Medulla oblongata (tissue), 1 donor: Measurements from ENCODE around the gene CCDC174.

Experiments
- DNase-seq: peaks from one replicate; pipeline ENCODE4 v3.0.0-alpha.2; 2015; ENCODE audit errors: extremely low spot score

Gene CCDC174

GRCh38 chr3:14625443-14625842 lies 26.1 kb upstream of the CCDC174 start:
- no peak for DNase-seq

DNA sequence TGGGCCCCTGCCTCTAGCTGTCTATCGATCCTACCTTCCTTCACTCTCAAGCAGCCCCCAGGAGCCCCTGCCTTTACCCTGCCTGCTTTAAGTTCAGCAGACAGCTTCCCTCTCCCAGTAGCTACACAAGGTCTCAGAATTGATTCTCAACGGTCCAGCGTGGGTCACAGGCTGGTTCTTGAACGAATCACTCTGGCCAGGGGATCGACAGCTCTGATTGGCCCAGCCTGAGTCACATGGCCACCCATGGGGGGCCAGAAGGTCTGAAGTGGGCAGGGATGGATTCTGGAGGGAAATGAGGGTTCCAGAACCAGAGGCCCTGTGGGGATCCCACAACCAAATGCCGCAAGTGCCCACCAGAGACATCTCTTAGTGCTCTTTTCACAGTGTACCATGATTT lies 23.7 kb upstream of the CCDC174 start:
- DNase-seq, result no peak

DNA sequence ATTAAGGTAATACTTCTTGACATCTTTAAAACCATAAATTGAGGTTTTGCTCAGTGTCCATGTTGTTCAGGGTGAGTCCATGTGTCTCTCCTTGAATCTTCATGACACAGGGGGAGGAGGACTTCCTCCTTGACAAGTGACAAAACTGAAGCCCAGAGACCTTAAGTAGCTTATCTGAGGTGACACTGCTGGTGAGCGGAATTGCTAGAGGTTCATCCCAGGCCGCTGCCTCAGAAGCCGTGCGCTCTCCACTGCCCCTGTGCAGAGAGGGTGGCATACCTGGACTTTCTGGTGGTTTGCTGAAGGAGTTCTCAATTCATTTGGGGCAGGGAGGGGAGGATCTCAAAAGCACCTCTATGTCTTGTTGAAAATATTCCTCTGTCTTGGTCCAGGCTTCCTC lies 23.2 kb upstream of the CCDC174 start:
- no peak for DNase-seq

- DNase-seq, result no peak
Observed at GRCh38 chr3:14630404-14631100, 21.0 kb upstream of the CCDC174 start.

DNA sequence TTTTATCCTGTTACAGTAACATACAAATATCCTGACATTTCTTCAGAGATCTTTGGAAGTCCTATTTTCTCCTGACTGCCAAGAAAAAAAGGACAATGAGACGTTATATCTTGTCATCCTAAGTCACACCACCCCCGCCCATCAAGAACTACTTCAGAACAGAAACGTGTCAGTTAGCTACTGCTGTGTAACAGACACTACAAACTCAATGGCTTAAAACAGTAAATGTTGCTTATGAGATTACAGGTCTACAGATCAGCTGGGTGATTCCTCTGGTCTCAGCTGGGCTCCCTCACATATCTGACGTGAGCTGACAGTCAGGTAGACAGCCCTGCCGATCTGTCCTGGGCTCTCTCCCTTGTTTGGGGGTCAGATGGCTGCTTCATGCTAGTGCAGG lies 20.5 kb upstream of the CCDC174 start:
- no peak for DNase-seq

DNA sequence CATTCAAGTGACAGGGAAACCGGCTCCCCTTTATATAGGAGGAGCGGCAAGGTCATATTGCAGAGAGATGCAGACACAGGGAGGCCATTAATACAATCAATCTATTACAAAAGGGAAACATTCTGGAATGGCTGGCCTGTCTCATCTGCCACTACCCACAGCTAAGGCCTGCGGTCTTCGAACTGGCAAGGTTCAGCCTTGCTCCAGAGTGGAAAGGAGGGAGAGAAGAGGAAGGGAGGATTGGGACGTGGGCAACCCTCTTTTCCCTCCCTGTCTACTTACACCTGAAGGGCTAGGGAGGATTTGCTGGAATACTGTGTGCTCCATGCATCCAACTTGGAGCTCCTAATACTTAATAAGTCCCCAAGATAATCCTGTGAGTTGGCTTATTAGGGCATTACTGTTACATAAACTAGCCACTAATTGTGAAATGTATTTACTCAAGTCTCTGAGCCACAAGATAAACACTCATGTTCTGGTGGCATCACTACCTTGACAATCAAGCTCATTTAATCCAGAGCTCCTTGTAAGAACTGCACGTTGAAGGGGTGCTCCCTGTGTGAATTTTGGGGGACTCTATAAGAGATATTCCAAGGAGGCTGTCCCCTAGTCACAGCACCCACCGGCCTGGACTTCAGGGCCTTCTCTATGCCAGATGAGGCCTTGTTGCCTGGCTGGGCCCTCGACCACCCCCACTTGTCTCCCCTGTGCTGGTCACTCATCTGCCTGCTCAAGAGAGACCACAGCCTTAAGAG lies 19.7 kb upstream of the CCDC174 start:
- no peak for DNase-seq

DNA sequence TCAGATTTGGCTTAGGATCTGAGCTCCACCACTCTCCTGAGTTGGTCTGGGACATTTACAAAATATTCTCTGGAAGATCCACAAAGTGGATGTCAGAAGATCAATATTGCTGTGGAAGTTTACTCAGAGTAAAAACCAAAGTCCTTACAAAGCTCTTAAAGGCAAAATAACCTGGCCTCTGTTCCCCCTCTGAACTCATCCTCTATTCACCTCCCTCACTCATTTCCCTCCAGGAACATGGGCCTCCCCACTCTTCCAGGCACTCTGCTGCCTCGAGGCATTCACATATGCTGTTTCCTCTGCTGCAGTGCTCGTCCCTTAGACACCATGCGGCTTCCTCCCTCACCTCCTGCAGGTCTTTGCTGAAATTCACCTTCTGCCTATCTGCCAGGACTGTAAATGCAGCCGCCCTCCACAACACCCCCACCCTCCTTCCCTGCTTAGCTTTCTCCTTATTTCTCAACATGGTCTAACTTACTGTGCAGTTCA lies 19.1 kb upstream of the CCDC174 start:
- DNase-seq, result no peak

DNA sequence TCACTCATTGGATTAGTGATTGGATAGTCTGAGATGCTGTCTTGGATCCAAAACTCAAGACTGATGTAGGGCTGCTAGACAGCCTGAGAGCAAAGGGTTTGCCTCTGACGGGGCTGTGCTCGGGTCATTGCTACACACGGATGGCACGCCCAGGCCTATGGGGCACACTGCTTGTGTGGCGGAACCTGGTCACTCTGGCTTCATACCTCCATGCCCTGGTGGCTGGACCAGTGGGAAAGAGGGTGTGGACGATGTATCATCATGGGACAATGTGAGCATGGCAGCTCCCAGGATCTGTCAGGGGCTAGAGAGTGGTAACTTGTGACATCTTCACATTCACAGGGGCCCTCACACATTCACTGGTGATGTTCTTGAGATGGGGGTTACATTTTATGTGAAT lies 18.1 kb upstream of the CCDC174 start:
- no peak for DNase-seq

- DNase-seq, result no peak
Observed at GRCh38 chr3:14633819-14634424, 17.6 kb upstream of the CCDC174 start.

- no peak for DNase-seq
Observed at GRCh38 chr3:14634763-14635400, 16.7 kb upstream of the CCDC174 start.

DNA sequence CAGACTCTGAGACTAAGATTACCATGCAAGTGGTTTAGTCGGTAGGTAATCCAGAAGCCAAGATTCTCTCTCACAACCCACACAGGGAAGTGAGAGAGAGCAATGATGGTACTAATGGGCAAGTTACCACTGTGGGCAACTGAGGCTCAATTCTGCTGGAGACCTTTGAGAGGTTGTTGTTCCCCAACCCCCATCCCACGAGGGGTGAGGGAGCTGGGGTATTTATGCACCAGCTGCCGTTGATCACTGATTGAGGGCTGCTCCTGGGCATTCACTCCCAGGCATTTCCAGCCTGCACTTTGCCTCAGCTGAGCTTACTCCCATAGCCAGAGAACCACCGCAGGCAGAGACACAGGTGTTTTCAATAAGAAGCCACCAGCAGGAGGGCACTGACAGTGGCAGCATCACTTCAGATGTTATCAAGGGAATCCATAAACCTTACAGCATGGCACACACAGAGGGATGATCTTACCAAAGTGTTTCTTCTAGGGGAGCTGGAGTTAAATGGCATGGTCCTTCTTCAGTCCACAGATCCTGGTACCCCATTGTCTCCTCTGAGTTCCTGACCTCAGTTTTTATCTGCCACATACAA lies 15.0 kb upstream of the CCDC174 start:
- no peak for DNase-seq

DNA sequence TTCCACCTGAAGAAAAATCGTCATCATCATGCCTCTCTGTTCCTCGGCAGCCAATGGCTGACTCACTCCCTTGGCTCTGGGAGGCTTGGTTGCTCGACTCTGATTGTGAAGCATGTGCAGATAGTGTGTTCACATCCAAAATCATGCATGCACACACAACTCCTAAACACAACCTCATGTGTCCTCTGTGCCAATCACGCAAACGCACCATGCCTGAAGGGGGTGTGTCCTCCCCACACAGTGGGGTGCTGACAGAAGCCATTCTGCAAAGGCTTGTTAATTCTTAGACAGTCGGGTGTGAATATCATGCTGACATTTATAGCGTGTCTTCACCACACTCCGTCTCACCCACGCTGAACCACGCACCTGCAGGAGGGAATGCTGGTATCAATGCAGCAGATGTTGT lies 11.4 kb upstream of the CCDC174 start:
- DNase-seq, result no peak

GRCh38 chr3:14640734-14641133 lies 10.8 kb upstream of the CCDC174 start:
- no peak for DNase-seq

- no peak for DNase-seq
Observed at GRCh38 chr3:14641346-14641745, 10.2 kb upstream of the CCDC174 start.

DNA sequence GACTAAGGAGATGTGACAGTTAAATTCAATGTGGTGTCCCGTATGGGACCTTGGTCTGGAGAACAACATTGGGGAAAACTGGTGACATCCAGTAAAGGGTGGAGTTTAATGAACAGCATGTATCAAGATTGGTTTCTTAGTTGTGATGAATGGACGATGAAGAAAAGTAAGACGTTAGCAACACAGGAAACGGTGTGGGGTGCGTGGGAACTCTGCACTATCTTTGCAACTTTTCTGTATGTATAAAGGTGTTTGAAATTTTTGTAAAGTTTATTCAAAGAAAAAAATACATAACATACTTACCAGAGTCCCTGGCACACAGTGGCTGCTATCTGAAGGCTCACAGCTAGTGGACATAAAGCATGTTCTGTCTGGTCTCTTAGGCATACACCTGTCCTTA lies 6.1 kb upstream of the CCDC174 start:
- DNase-seq, result no peak

- DNase-seq, result no peak
Observed at GRCh38 chr3:14646131-14646573, 5.4 kb upstream of the CCDC174 start.

DNA sequence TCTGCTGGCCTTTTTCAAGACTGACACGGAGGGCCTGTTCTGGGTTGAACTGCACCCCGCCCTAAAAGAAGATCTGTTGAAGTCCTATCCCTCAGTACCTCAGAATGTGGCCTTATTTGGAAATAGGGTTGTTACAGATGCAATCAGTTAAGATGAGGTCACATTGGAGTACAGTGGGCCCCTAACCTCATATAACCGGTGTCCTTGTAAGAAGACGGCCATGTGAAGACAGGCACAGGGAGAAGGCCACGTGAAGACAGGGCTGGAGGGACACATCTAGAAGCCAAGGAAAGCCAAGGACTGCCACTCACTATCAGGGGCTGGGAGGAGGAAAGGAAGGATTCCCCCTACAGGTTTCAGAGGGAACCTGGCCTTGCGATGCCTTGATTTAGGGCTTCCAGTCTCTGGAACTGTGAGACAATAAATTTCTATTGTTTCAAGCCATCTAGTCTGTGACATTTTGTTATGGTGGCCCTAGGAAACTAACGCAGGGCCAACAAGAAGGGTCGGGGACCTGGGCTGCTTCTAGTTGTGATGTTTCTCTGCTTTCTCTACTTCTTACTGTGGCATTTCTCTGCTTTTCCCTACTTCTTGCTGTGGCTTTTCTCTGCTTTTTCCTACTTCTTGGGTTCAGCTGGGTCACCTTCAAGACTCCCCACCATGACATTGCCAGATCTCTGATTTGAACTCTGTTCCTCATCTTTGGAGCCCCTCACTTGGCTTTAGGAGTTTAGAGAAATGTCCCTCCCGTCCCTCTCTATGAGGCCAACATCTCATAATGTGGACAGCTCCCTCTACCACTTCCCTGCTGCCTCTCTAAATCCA lies 4.8 kb upstream of the CCDC174 start:
- DNase-seq, result no peak

- no peak for DNase-seq
Observed at GRCh38 chr3:14647976-14648955, 3.3 kb upstream of the CCDC174 start.

DNA sequence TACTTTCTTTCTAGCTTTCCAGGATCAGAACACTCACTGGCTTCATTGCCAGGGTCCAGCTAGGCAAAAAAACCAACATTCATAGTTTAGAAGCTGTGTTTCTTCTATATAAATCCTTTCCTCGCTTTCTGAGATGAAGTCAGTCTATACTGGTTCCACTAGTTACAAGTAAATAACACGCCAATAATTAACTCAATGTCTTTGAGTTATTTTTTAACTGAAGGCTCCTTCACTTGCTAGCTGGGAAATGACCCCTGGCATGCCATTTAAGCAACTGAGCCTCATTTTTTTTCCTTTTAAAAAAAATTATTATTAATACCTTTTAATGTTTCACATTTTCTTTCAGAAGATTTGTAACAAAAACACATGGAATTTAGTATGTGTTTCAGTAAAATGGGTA lies 2.1 kb upstream of the CCDC174 start:
- no peak for DNase-seq

DNA sequence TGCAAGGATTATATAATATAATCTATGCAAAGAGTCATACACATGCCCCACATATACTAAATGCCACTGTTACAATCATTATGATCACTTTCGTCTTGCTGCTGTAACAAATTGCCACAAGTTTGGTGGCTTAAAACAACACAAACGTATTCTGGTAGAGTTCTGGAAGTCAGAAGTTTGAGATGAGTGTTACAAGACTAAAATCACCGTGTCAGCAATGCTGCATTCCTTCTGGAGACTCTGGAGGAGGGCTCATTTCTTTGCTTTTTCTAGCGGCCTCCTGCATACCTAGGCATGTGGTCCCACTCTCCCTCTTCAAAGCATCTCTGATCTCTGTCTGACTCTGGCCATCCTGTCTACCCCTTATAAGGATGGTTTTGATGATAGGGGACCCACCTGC lies 1.4 kb upstream of the CCDC174 start:
- DNase-seq, result no peak
